Keratinocyte (primary cell): Measurements from ENCODE around the gene PEAR1. TPM values are rescaled to one million over a fixed set of nuclear protein-coding genes. Genes with fewer than 3 reads are reported as not detected.

Source experiments
- DNase-seq: peaks from one replicate; pipeline ENCODE4 v3.0.0-alpha.2; 2011; ENCODE audit warnings: low read depth, missing footprints, low spot score
- FAIRE-seq: peaks from 2 replicates; lab custom pipeline; 2011; peaks lifted over from hg19 to GRCh38; lab: Jason Lieb, UNC
- H2AFZ ChIP-seq: 2 replicates; pipeline ENCODE4 v1.6.0; 2012; ENCODE audit warnings: low read length, control low read depth, inconsistent platforms; ENCODE audit not compliant: control insufficient read depth
- H3K27ac ChIP-seq: 2 replicates; pipeline ENCODE4 v1.5.1; 2011; ENCODE audit warnings: low read length; ENCODE audit not compliant: control insufficient read depth, insufficient read depth
- H3K27me3 ChIP-seq: 3 replicates; pipeline ENCODE4 v1.6.0; 2011; ENCODE audit warnings: low read length; ENCODE audit not compliant: control insufficient read depth, insufficient read depth; ENCODE audit errors: extremely low read depth
- H3K36me3 ChIP-seq, 2 experiments: 2 replicates in 1 of 2; 3 replicates in 1 of 2; pipeline ENCODE4 v1.5.1; 2011; ENCODE audit warnings: low read length in 2 of 2, mild to moderate bottlenecking in 1 of 2; ENCODE audit not compliant: control insufficient read depth in 2 of 2, insufficient read depth in 2 of 2; ENCODE audit errors: extremely low read depth in 1 of 2
- H3K4me1 ChIP-seq: 3 replicates; pipeline ENCODE4 v1.5.1; 2011; ENCODE audit warnings: low read length; ENCODE audit not compliant: control insufficient read depth, insufficient read depth; ENCODE audit errors: extremely low read depth
- H3K4me2 ChIP-seq: 3 replicates; pipeline ENCODE4 v1.6.0; 2011; ENCODE audit warnings: low read depth, low read length; ENCODE audit not compliant: control insufficient read depth, insufficient read depth; ENCODE audit errors: extremely low read depth
- H3K4me3 ChIP-seq, 3 experiments: fragments of 200-600 bp in 1 of 3; sonication (generic) in 1 of 3; 2 replicates in 2 of 3; 3 replicates in 1 of 3; pipeline ENCODE4 v1.5.1; 2011 to 2016; ENCODE audit warnings: low read length in 3 of 3, mild to moderate bottlenecking in 3 of 3, control low read depth in 2 of 3, inconsistent platforms in 1 of 3, low read depth in 1 of 3, mixed read lengths in 1 of 3, mixed run types in 1 of 3, moderate library complexity in 1 of 3; ENCODE audit not compliant: control insufficient read depth in 2 of 3, insufficient read depth in 2 of 3; ENCODE audit errors: extremely low read depth in 1 of 3
- H3K79me2 ChIP-seq: 2 replicates; pipeline ENCODE4 v1.6.0; 2012; ENCODE audit warnings: low read length; ENCODE audit not compliant: control insufficient read depth, insufficient read depth
- H3K9ac ChIP-seq: 3 replicates; pipeline ENCODE4 v1.6.0; 2011; ENCODE audit warnings: low read length; ENCODE audit not compliant: control insufficient read depth, insufficient read depth; ENCODE audit errors: extremely low read depth
- H3K9me1 ChIP-seq: 3 replicates; pipeline ENCODE4 v1.6.0; 2011; ENCODE audit warnings: low read length; ENCODE audit not compliant: control insufficient read depth, insufficient read depth; ENCODE audit errors: extremely low read depth
- H3K9me3 ChIP-seq: 2 replicates; pipeline ENCODE4 v1.5.1; 2012; ENCODE audit warnings: low read depth, low read length; ENCODE audit not compliant: control insufficient read depth
- H4K20me1 ChIP-seq: 3 replicates; pipeline ENCODE4 v1.6.0; 2011; ENCODE audit warnings: low read length; ENCODE audit not compliant: control insufficient read depth, insufficient read depth; ENCODE audit errors: extremely low read depth
- CTCF ChIP-seq, 3 experiments: IDR thresholded peaks in 1 of 3; conservative IDR thresholded peaks in 1 of 3; optimal IDR thresholded peaks in 1 of 3; 2 replicates in 2 of 3; 3 replicates in 1 of 3; pipeline versions ENCODE3 to v1.5.1; 2011; ENCODE audit warnings: low read length in 3 of 3, mild to moderate bottlenecking in 3 of 3, moderate library complexity in 2 of 3, control low read depth in 1 of 3, inconsistent platforms in 1 of 3; ENCODE audit not compliant: insufficient read depth in 2 of 3; ENCODE audit errors: extremely low read depth in 1 of 3
- EZH2 ChIP-seq: IDR thresholded peaks from one replicate; pipeline ENCODE4 v1.6.1; 2012; ENCODE audit warnings: inconsistent platforms, mild to moderate bottlenecking, low read length, moderate library complexity
- dilution Hi-C: fragments of 300-500 bp; cut with MboI; formaldehyde crosslinking; loops from one replicate; pipeline ENCODE4 v1.7.0; 2020; ENCODE audit warnings: low sequenced_read_pairs; ENCODE audit not compliant: extremely low pct_ligation_motif_present
- polyA plus RNA-seq, 5 experiments: library from polyadenylated mRNA; depleted of rRNA in 3 of 5; stranded (reverse) in 3 of 5; stranded (forward) in 1 of 5; unstranded in 1 of 5; fragments of >200 nt; gene quantifications; 1 replicate in 1 of 5; 2 replicates in 3 of 5; 3 replicates in 1 of 5; pipeline versions ENCODE4 v1.2.1 to v1.2.3, GENCODE V29; 2011 to 2012; ENCODE audit warnings: missing spikeins in 2 of 5, low read depth in 1 of 5, low replicate concordance in 1 of 5

PEAR1 gene
- polyA plus RNA-seq, 1 donor (not counting 4 experiments of a cell fraction or from before 2014, with no cell fraction given), result 4.2 TPM

DNA sequence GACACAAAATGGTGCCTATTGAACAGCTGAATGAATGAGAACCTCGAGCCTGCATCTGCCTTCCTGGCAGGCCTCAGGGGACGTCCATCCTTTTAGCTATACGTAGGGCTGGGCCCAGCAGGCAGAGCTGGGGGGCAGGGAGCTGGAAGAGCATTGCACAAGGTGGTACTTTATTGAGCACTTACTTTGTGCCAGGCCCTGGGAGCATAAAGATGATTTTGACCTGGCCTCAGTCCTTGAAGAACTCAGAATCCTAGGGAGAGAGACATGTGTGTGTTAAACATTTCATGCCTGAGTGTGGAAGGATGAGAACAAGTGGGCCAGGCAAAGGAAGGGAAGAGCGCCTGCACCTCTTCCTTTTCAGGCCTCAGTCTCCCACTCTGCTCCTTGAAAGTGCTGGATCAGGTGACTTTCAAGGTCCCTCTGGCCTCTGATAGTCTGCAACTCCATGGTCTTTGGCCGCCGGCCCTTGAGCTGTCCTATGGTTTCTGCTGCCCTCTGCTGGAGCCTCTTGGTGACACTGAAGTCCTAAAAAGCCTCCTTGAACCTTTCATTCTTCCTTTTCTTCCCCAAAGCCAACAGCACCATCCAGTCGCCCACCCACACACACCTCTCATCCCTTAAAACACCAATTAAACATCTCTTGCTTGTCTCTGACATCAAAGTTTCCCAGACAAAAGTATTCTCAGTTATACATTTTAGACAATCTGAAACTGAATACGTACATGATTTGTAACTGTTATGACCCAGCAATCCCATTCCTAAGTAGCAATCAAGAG lies 3.5 kb upstream of the PEAR1 start:
- no peak overlapping the region for H3K4me3 ChIP-seq
- no peaks in the 10 kb centered on the region for H3K9me3 ChIP-seq
- H4K20me1 ChIP-seq, result no peaks in the 10 kb centered on the region
- no peak overlapping the region for H3K27ac ChIP-seq
- H3K9me1 ChIP-seq, result no peaks in the 10 kb centered on the region
- no peak overlapping the region for H3K9ac ChIP-seq
- H3K27me3 ChIP-seq, result peaks cover 19% of the 10 kb centered on the region
- no peak overlapping the region for H2AFZ ChIP-seq
- FAIRE-seq (peak; percentile 5), DNase-seq (no peak)
- H3K4me1 ChIP-seq, result peaks cover 4% of the 10 kb centered on the region
- no peak for TF ChIP-seq EZH2
- TF ChIP-seq CTCF (optimal IDR thresholded peaks at IDR 0.05 in 1 of 3, IDR thresholded peaks at IDR 0.05 in 1 of 3, conservative IDR thresholded peaks at IDR 0.05 in 1 of 3; ENCODE audit: extremely low read depth in 1 of 3, insufficient read depth in 2 of 3, low read length in 3 of 3), result peak; percentile 79 to 90 (median 81)
- H3K79me2 ChIP-seq, result no peaks in the 10 kb centered on the region
- no peaks in the 10 kb centered on the region for H3K36me3 ChIP-seq
- no peak overlapping the region for H3K4me2 ChIP-seq
- dilution Hi-C loops, result no loop called here

DNA sequence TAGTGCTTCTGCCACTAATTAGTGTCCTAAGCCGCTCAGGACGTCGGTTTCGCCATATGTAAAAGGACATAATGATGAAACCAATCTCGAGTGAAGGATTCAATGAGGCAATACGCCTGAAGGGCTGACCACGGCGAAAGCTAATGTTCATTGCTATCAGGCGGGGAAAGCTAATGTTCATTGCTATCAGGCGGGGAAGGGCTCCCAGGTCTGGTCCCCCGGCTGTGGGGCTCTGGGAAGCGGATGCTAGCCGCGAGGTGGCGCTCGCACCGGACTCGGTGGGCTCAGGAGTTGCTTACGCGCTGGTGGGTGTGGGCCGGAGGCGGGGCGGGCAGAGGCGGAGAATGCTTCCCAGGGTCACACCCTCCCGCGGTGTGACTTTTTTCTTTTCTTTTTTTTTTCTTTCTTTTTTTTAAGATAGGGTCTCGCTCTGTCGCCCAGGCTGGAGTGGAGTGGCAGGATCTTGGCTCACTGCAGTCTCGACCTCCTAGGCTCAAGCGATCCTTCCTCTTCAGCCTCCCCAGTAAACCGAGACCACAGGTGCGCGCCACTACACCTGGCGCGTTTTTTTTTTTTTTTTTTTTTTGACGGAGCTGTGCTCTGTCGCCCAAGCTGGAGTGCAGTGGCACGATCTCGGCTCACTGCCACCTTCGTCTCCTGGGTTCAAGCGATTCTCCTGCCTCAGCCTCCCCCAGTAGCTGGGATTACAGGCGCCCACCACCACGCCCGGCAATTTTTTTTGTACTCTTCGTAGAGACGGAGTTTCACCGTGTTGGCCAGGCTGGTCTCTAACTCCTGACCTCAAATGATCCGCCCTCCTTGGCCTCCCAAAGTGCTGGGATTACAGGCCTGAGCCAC lies 1.1 kb upstream of the PEAR1 start:
- DNase-seq (no peak), FAIRE-seq (no peak)
- TF ChIP-seq CTCF (optimal IDR thresholded peaks at IDR 0.05 in 1 of 3, IDR thresholded peaks at IDR 0.05 in 1 of 3, conservative IDR thresholded peaks at IDR 0.05 in 1 of 3; ENCODE audit: extremely low read depth in 1 of 3, insufficient read depth in 2 of 3, low read length in 3 of 3) (peak; percentile 75 to 91 (median 84)), EZH2 (no peak)
- Histone ChIP-seq H3K9me1 (no peaks in the 10 kb centered on the region), H3K9me3 (no peaks in the 10 kb centered on the region), H4K20me1 (no peaks in the 10 kb centered on the region), H3K4me1 (peaks cover 22% of the 10 kb centered on the region), H3K27me3 (peaks cover 10% of the 10 kb centered on the region), H3K36me3 (no peaks in the 10 kb centered on the region), H3K27ac (no peak overlapping the region), H3K9ac (peak overlapping the region; percentile 22), H3K4me2 (peak overlapping the region; percentile 88), H3K79me2 (no peaks in the 10 kb centered on the region), H2AFZ (peak overlapping the region; percentile 74), H3K4me3 (peak overlapping the region in 1 of 3 experiments; percentile 51)
- dilution Hi-C loops, result no loop called here
